HG02884 (cell line): Measurements from ENCODE around the gene VEZF1.
"Not testable (repeated sequence)": the region's sequence is repeated elsewhere in the genome, so short reads cannot be mapped to it uniquely, and the experiment has no call there.

Experiments used
- ATAC-seq: cut with Tn5 transposase; IDR thresholded peaks from one replicate; pipeline ENCODE4 v1.9.1; 2021; ENCODE audit warnings: mild to moderate bottlenecking, moderate library complexity; ENCODE audit not compliant: unreplicated experiment

Gene VEZF1

DNA sequence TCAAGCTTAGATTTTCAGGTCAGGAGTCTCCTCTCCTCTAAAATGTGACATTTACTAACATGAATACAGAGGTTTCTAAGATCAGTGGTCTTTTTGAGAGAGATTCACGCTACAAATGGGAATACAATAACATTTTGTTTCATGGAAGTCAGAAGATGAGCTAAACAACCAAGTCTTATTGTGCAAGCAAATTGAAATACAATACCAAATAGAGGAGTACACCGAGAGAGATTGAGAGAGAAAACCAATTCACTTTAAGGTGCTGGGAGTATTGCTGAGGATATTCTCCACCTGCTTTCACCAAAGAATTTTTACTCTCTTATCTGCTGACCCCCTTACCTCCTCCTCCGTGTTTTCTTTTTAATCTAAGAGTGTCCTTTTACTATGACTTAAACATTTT is 11.5 kb downstream of the VEZF1 start:
- ATAC-seq, result no peak

DNA sequence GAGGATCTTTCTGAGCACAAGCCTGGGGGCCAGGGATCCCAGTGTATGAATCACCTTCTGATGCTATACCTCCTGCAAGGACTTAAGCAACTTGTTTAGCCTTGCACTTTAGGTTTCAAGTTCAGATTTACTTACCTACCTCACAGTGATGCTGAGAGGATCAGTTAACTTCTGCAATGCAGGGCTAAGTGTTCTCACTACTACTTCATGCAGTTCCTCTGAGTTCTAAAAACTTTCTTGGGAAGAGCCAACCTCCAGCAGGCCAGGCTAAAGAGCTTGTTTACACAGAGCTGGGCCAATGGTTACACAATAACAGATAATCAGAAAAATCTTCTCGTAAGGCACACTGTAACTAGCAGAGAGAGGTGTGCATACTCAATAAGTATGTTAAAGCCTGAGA is 13.0 kb downstream of the VEZF1 start:
- ATAC-seq, result no peak

DNA sequence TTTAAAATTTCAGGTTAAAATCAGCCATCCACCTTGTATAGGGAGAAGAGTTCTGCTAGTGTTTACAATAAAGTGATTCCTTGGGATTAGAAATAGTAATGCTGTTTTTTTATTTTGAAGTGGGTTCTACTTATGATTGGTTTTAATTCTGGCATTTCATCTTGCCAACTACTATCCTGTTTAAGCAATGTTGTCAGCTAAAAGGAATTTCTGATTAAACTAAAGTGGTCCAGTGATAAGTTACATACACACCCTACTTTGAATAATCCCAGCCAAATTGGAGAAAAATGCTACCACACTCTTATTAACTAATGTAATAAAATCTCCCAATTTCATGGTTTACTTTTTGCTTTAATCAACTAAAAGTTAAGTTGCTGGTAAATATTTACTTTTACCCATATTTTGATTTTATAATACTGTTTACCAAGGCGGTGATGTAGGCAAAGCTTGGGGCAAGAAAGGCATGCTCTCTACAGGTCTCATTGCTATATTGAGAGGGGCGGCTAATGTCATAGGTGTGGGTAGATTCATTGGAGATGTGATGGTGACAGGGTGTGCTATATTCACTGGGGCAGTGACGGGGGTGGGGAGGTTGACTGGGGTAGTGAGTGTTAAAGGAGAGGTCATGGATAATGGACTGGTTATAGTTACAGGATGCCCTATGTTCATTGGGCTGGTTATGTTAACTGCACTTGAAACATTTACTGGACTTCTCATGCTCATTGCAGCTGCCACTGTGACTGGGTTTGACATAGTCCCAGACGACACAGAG is 13.8 kb downstream of the VEZF1 start:
- ATAC-seq, result not testable (repeated sequence)

DNA sequence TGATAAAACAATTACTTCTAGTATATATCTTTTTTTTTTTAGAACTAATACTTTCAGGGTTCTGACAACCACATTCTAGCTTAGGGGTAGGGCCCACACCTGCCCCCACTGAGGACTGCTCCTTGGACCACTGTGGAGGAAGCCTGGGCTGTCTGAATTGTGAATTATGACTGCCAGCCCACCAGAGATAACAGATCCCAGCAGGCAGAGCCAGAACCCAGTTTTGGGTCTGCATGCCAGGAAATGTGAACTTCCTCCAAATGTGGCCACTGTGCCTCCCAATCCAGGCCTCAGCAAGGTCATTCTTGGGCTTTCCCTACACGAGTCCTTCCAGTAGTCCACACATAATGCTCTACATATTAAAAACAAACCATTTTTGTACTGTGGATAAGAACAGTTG is 15.9 kb downstream of the VEZF1 start:
- ATAC-seq, result no peak

DNA sequence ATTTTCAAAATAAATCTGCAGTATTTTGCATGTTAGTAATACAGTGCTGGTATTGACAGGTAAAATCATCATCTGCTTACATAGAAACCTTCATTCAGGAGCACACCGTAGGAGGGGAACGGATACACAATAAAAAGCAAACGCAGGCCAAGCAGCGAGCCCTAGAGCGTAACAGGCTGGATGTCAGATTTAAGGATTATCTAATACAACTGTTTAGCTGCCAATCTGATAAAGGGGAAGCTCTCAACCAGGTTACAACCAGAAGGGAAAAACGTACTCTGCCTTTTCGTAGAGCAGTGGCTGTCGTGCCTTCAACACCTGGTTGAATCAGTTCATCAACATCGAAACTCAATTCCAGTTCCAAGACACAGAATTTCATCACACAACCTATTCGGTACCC is 16.5 kb downstream of the VEZF1 start:
- ATAC-seq, result no peak

DNA sequence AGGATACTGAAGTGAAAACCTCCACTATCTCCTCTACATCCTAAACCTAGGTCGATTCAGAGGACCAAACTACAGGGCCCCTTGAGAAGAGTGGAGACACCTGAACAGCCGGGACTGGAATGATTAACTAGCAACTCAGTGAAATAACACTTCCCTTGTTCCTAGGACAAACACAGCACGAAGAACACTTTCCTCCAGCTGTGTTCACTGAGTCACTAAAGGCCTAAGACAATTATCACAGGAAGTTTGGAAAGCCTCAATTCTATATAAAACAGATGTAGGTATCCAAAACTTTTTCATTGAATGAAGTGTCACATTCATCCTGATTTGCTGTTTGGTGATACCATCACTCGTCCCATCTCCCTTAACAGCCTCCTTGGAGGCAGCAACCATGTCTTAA is 17.3 kb downstream of the VEZF1 start:
- no peak for ATAC-seq

DNA sequence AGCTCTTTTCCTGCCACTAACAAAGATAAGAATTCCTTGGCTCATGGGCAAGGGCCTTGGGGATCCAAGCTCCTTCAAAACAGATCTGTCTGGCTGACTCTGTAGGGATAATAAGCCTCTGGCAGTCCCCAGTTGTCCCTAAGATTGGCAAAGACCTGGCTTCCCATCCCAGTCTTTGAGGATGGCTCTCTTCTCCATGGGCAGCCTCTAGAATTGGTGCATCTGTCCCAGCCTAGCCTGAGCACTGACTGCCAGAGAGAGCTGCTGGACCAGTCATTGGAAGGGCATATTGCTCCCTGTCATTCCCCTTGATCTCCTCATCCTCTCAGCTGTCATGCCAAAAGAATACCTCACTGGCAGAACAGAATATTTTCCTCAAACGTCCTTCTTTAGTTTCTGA is 19.6 kb downstream of the VEZF1 start:
- ATAC-seq, result no peak

DNA sequence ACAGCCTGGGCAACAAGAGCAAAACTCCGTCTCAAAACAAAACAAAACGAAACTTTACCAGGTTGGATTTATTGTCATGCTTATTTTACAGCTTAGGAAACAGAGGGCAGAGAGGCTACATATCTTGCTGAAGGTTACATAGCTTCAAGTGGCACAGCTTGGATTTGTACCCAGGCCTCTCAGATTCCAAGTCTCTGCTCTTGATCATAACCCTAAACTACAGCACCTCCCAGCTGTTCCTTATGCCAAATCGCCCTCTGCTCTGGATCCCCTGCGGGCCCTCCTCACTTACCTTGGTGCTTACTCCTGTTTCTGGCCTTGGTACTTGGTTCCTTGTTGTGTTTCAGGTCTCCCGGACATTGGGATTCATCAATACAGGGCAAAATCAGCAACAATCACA is 21.2 kb downstream of the VEZF1 start:
- no peak for ATAC-seq

DNA sequence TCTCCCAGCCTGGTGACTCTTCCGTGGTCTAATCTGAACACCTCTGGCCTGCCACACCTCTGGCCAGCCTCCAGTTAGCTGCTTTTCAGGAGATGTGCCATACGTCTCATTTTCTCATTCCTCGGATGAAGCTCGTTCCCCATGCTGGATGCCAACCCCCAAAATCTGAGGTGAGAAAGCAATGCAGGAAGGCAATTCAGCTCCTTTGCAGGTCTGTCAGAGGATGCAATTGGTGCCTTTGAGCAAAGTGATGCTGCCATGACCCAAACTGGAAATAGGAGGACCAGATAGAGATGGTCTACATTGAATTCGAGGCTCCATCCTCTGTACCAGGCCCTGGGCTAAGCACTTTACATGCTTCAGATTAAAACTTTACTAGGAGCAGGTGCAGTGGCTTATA is 21.8 kb downstream of the VEZF1 start:
- no peak for ATAC-seq

DNA sequence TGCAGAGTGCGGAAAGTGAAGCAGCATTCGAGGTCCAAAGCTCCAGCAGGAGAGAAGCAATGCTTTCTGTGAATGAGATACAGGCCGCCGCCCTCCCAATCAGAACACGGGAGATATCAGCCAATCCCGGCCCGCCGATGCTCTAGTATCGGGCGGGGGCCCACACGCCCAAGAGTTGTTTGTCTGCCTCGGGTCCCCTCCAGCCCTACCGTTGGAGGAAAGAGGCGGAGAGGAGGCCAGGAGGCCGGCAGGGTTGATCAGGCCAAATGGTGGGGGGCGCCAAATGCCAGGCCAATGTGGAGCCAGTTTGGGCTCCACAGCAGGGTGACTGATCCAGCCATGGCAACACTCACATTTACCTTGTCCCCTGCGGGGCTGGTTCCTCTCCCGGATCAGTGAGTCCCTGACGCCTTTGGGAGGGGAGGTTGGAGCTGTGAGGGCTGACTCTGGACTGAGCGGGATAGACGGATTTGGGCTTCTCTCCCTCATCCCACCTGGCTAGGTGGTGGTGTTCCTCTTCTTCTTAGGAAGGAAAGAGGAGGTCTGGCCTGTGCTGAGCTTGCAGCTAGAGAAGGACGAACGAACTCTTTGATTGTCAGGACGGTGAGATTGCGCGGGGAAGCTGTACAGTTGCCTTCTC is 22.4 kb downstream of the VEZF1 start:
- ATAC-seq, result no peak

DNA sequence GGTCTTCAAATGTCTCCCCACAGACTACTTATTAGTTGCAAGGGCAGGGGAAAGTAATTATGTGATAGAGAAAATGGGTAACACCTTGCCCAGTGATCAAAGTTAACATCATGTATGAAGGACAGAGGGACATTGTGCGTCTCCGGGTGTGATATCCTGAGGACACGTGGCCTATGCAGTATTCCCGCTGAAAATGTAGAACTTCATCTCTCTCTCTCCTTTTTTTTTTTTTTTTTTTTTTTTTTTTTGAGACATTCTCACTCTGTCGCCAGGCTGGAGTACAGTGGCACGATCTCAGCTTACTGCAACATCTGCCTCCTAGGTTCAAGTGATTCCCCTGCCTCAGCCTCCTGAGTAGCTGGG is 24.9 kb downstream of the VEZF1 start:
- ATAC-seq, result no peak

DNA sequence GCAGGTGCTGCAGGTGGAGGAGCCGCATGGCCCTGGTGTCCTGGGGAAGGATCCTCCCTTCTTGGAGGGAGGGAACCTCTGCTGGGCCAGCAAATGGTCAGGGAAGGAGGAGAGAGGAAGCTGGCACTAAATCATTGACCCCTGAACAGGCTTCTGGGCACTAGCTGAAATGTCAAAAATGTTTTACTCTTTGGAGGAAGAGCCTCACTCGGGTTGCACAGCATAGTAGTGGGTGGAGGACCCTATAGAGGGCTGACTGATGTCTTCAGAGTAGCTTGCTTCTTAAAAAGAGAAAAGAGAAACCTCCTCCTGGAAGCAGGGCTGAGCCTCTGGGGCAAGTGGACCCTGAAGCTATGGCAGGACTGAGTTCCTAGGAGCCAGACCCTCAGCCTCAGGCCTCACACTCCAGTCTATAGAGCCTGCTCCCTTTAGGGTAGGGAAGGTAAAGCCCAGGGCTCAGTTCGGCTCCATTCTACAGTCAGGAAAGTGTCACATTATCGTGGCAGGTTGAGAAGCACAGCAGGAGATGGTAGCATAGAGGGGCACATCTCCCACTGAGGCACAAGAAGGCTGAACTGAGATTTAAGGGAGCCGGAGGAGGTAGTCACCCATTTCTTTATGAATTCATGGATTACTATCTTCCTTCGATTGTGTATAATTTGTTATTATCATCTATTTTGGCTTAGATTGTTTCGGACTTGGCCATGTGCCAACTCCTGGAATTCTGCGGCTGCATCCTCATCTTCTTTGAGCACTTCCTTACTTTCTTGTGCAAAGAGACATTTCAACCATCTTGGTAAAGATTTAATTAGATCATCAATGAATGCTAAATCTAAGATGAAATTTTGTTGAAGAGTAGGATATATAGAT is 25.5 kb downstream of the VEZF1 start:
- ATAC-seq, result no peak

DNA sequence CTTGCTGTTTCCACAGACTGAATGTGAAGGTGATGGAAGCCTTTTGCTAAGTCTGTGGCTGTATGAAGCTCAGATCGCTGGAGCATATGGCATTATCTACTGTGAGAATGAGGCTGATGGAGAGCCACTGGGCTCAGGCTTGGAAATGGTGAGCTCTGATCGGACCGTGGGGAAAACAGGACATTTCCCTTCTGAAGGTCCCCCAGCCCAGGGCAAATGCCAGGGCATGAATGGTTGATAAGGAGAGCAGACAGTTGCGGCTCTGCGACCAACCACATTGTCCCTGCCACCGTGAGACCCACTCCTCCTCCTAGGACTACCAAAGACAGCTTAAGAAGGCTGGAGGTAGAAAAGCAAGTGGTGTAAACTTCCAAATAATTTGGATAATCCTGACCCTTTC is 28.1 kb downstream of the VEZF1 start:
- no peak for ATAC-seq

DNA sequence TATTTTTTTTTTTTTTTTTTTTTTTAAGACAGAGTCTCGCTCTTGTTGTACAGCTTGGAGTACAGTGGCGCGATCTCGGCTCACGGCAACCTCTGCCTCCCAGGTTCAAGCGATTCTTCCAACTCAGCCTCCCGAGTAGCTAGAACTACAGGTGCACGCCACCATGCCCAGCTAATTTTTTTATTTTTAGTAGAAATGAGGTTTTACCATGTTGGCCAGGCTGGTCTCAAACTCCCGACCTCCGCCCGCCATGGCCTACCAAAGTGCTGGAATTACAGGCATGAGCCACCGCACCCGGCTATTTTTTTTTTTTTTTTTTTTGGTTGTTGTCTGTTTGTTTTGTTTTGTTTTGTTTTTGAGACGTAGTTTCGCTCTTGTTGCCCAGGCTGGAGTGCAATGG is 29.7 kb downstream of the VEZF1 start:
- not testable (repeated sequence) for ATAC-seq

DNA sequence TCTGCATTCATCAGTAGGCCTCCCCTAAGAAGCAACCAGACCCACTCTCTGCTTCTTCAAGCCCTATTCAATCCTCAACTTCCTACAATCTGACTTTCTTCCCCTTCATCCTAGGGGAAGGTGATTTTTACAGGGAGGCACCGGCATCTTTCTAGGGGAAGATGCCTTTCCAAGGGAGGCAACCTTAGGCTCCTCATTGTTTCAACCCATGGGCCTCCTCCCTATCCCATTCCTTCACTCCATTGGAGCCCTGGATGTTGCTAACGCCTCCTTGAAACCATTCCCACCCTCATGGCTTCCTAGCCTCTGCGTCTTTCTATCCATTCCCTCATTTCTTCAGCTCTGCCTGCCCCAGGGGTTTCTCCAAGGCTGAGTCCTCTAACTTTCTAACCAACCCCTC is 30.2 kb downstream of the VEZF1 start:
- no peak for ATAC-seq

DNA sequence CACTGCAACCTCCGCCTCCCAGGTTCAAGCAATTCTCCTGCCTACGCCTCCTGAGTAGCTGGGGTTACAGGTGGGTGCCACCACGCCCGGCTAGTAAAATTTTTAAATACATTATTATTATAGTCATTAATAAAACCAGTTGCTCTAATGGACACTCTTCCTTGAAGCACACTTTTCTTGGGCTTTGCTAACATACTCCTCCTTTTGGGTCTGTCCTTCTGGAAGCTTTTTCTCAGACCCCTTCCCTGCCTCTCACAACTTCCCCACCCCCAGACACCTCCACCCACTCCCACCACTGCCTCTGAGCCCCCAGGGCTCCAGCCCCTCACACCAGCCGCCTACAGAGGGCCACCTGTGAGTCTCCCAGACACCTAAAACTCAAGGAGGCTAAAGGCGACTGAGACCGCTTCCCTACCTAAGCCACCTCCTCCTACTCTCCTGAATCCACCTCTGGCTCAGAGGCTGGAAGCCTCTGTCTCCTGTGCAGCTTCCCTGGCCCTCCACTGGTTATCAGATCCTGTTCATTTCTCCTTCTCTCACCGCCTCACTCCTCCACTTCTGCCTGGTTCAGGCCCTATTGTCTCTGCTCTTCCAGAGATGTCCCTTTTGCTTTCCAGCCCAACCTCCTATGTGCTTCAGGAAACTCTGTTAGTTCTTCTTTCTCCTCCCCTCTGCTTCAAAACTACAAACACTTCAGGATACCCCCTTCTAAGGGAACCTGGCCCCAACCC is 30.8 kb downstream of the VEZF1 start:
- no peak for ATAC-seq

DNA sequence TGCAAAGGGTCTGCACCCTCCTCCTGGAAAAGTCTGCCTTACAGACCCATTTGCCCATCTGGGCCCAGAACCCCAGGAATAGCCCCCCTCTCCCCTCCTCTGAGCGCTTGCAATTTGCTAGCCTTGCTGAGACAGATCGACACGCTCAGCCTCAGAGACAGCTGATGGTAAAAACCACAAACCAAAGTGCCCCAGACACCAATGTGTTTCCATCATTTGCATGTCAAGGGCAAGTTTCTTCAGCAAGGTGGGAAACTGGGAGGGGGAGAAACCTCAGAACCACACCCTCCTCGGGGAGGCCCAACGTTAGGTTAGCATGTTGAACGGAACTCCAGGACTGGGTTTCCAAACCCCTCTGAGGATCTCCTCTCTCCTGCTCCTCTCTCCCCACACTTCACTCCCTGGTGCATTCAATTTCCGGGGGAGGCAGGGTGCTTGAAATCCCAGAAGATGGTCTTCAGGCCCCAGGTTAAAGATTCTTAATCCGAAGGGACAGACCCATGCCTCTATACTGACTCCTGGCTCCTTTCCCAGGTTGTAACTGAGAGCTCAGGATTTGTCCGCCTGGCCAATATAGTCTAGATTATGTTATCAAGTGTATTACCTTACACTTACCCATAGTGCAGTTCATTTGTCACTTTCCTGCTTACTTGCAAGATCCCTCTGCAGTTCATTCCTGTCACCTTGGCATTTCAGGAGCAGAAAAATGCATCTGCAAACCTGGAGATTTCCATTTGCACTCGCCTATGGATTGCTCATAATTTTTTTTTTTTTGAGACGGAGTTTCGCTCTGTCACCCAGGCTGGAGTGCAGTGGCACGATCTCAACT is 31.5 kb downstream of the VEZF1 start:
- peak; percentile 67 for ATAC-seq

DNA sequence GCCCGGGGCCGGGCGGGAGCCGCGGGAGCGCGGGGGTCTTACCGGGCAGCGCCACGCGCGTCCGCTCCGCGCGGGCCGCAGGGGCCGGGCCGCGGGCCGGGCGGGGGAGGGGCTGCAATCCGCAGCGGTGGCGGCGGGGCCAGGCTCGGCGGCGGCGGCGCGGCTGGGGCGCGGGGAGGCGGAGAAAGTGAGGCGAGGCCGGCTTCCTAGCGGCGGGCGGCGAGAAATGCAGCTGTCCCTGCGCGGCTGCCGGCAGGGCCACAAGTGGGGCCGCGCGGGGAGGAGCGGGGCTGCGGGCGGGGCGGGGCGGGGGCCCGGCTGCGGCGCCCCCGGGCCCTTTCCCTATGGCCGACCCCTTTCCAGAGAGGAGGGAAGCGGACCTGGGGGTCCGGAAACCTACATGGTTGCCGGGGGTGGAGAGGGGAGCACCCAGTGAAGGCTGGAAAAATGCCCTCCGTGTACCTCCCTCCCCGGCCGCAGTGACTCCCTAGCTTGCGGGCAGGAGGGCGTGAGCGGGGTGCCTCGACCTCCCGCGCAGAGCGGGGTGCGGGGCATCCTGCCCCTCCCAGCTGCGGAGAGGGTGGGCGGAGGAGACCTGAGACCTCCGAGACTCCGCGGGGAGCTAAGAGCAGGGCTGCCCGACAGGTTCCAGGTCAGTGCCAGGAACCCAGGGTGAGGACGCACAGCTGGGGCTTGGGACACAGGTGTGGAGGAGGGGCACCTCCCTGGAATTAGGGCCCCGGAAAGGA is 32.7 kb downstream of the VEZF1 start, which contains the start of gene CUEDC1:
Gene CUEDC1 (minus strand): TSS at position 230 of the 749 bp plus-strand sequence. CDS start 69,848 bp downstream, outside the sequence.
- ATAC-seq, result peak; percentile 39

DNA sequence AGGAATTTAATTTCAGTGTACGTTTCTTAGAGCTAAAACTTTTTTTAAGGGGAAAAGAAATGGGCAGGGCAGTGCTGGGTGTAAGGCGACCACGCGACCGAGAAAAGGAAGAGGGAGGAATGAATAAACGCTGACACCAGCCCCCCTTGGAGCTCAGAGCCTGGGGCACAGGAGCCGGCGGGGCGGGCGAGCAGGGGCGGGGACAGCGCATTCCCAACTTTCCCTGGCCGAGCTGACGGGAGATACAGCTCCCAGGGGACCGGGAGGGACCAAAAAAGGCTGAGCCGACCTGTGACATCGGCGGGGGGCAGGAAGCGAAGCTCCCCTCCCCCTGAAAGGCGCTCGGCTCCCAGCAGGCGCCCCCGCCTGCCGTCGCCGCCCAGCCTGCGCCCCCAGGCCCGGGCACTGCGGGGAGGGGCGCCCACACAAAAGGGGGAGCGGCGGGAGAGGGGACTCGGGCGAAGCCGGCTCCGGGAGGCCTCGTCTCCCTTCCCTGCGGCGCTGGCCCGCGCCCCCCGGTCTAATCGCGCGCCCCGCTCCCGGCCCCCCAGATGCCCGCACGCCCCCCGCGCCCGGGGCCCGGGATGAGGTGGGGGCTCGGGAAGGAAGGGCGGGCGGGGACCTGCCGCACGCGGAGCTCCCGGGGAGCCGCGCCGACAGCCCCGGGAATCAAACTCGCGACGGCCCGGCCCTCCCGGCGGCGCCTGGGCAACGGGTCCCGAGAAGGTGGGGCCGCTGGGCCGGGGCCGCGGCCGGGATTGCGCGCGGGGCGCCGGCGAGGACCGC is 33.5 kb downstream of the VEZF1 start:
- ATAC-seq, result no peak
